NB4 (cell line): ENCODE data around the gene P2RY10.

Source experiments
- MYC ChIP-seq: IDR thresholded peaks from 2 replicates; pipeline ENCODE4 v1.6.1; 2011; ENCODE audit warnings: low read depth, low read length
- POLR2A ChIP-seq: IDR thresholded peaks from 2 replicates; pipeline ENCODE4 v1.6.1; 2011; ENCODE audit warnings: mild to moderate bottlenecking; ENCODE audit not compliant: insufficient read length; ENCODE audit errors: extremely low read depth
- TF ChIP-seq, protein P1 (sequence below): IDR thresholded peaks from one replicate; pipeline ENCODE4 v1.5.1; 2012; ENCODE audit warnings: low read depth, low read length

DNA sequence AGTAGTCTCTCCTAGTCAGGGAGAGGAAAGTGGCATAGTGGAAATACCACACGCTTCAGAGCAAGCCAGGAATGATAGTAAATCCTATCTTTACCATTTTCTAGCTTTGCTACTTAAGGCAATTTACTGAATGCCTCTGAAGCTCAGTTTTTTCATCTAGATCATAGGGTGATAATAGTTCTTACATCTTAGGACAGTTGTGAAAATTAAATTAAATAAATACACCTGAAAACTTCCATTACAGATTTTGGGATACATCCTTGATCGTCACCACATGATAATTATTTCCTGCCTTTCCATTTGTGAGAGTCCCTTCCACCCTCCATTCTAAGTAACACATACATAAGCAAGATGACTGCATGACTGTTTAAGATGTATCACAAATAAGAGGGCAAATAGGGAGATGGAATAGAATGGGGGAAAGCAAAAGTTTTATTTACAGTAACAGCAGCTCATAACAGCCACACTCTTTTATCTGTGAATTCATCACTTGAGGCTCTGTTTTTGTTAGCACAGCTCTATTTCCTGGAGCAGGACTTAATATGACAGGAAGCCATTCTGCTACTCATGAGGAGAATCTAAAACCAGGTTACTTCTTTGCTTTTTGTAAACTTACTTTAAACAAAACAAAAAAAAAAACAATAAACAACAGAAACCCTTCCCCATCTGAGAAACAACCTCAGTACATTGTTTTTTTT lies 13.4 kb downstream of the P2RY10 start:
- TF ChIP-seq, protein P1, sequence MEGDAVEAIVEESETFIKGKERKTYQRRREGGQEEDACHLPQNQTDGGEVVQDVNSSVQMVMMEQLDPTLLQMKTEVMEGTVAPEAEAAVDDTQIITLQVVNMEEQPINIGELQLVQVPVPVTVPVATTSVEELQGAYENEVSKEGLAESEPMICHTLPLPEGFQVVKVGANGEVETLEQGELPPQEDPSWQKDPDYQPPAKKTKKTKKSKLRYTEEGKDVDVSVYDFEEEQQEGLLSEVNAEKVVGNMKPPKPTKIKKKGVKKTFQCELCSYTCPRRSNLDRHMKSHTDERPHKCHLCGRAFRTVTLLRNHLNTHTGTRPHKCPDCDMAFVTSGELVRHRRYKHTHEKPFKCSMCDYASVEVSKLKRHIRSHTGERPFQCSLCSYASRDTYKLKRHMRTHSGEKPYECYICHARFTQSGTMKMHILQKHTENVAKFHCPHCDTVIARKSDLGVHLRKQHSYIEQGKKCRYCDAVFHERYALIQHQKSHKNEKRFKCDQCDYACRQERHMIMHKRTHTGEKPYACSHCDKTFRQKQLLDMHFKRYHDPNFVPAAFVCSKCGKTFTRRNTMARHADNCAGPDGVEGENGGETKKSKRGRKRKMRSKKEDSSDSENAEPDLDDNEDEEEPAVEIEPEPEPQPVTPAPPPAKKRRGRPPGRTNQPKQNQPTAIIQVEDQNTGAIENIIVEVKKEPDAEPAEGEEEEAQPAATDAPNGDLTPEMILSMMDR: no peak
- TF ChIP-seq POLR2A: no peak
- TF ChIP-seq MYC: no peak
